ENCODE measurements around the gene APCDD1L. TPM values are rescaled to one million over a fixed set of nuclear protein-coding genes. Genes with fewer than 3 reads are reported as not detected.

Gene APCDD1L
- total RNA-seq, result 1.4 TPM
- long read RNA-seq, partial matches to known transcripts, result 0 of 2 reads
- long read RNA-seq, other reads (novel, unspliced or antisense), result 2 of 2 reads

DNA sequence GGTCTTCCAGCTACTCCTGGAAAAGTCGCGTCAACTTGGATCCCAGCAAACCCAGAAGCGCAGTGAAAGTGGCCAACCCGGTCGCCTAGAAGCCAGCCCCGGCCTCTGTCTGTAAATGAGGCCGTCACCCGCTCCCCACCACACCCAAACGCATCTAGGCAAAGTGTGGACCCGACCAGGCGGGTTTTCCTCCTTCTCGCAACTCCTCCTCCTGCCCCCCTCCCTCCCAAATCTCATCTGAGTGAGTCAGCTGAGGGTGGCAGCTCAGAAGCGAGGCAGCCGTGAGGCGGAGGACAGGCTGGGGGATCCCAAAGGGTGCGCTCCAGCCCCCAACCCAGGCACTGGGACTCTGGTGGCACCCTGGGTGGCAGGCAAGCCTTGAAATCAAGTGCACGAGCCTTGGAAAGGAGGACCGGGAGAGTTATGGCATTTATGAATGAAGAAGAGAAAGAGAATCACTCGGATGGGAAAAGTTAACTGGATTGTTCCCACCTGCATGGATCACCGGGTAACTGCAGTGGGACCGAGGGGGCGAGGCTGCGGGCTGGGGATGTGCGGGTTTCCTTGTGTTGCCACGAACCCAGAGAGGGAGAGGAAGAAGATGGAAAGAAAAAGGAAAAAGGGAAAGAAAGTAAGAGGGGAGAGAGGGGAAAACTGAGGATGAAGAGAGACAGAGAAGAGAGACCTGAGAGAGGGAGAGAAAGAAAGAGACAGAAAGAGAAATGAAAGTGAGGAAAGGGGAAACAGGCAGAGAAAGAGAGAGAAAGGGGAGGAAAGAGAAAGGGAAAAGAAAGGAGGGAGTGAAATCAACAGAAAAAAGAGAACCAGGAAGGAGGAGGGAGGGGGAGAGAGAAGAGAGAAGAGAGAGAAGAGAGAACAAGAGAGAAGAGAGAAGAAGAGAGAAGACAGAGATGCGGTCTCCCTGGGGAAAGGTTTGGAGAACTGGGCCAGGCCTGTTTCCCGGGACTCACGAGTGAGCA is at the start of gene APCDD1L:
Gene APCDD1L (minus strand): TSS at position 167 of the 980 bp plus-strand sequence. CDS start 692 bp downstream, outside the sequence.
- no peak for DNase-seq (ENCODE audit: low spot score)
- intact Hi-C loops (cut with DNase I), result no loop called here

- intact Hi-C loops (cut with DNase I), result no loop called here
- DNase-seq (ENCODE audit: low spot score), result peak; percentile 54
Measured at GRCh38 chr20:58559368-58559729, 44.1 kb upstream of the APCDD1L start.

- intact Hi-C loops (cut with DNase I), result no loop called here
- DNase-seq (ENCODE audit: low spot score), result peak; percentile 58
Measured at GRCh38 chr20:58558486-58559367, 43.5 kb upstream of the APCDD1L start.

GRCh38 chr20:58557733-58558342 is 42.6 kb upstream of the APCDD1L start:
- DNase-seq (ENCODE audit: low spot score), result peak; percentile 38
- intact Hi-C loops (cut with DNase I), result no loop called here

- DNase-seq (ENCODE audit: low spot score), result no peak
- intact Hi-C loops (cut with DNase I), result no loop called here
Measured at GRCh38 chr20:58556961-58557360, 41.8 kb upstream of the APCDD1L start.

- DNase-seq (ENCODE audit: low spot score), result no peak
- intact Hi-C loops (cut with DNase I), result no loop called here
Measured at GRCh38 chr20:58555078-58555765, 40.0 kb upstream of the APCDD1L start.

GRCh38 chr20:58554541-58554940 is 39.3 kb upstream of the APCDD1L start:
- DNase-seq (ENCODE audit: low spot score), result no peak

GRCh38 chr20:58553841-58554240 is 38.6 kb upstream of the APCDD1L start:
- intact Hi-C loops (cut with DNase I), result no loop called here
- no peak for DNase-seq (ENCODE audit: low spot score)

More at GRCh38 chr20:58554541-58554940, 39.3 kb upstream of the APCDD1L start:
- intact Hi-C loops (cut with DNase I), result no loop called here

GRCh38 chr20:58553166-58553696 is 38.0 kb upstream of the APCDD1L start:
- DNase-seq (ENCODE audit: low spot score), result no peak
- intact Hi-C loops (cut with DNase I), result no loop called here

GRCh38 chr20:58552366-58552934 is 37.3 kb upstream of the APCDD1L start:
- intact Hi-C loops (cut with DNase I), result no loop called here
- DNase-seq (ENCODE audit: low spot score), result no peak

- intact Hi-C loops (cut with DNase I), result no loop called here
- DNase-seq (ENCODE audit: low spot score), result no peak
Measured at GRCh38 chr20:58551631-58552030, 36.4 kb upstream of the APCDD1L start.

- no peak for DNase-seq (ENCODE audit: low spot score)
- intact Hi-C loops (cut with DNase I), result no loop called here
Measured at GRCh38 chr20:58550275-58551059, 35.3 kb upstream of the APCDD1L start.

GRCh38 chr20:58549231-58550209 is 34.3 kb upstream of the APCDD1L start:
- DNase-seq (ENCODE audit: low spot score), result no peak
- intact Hi-C loops (cut with DNase I), result no loop called here

- intact Hi-C loops (cut with DNase I), result no loop called here
- no peak for DNase-seq (ENCODE audit: low spot score)
Measured at GRCh38 chr20:58547623-58548475, 32.6 kb upstream of the APCDD1L start.

DNA sequence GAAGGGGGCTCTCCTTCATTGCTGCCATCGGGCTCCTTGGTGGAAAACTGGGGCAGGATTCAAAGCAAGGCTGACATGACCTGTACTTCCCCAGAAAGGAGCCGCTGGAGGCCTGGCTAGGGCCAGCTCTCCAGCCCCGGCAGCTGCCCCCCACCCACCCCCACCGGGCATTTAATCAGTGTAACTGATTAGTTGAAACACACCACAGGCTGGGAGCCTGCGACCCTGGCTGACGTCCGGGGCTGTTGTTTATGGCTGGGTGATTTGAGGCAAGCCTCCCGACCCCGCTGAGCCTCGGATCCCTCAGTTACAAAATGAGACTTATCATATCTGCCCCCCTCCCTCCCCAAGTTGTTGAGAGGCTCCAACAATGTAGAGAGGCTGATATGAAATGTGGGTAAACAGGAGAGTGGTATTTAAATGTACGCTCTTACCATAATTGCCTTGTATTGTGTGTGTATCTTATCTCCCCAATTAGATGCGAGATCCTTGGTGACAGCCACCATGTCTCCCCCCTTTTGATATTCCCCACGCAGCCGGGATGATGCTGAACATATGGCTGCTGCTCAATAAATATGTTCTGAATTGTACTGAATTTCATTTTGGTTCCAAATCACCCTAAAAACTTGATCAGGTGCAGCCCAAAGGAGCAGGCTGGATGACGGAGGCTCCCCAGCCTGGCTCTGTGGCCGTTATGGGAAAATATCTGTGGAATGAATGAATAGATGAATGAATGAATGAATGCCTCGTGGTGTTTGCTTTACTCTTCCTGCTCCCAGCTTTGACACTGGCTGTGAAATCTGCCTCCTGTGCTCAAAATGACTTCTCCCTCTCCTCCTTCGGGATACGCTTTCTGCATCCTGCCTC is 31.8 kb upstream of the APCDD1L start:
- no peak for DNase-seq (ENCODE audit: low spot score)
- intact Hi-C loops (cut with DNase I), result no loop called here

Measured in cardiac septum (tissue), 1 donor.